SK-N-SH (cell line): Measurements from ENCODE around the gene ADAMTS20. TPM values are rescaled to one million over a fixed set of nuclear protein-coding genes. Genes with fewer than 3 reads are reported as not detected.

ENCODE experiments used
- CTCF ChIA-PET: fragments of 300-600, 350-600 bp; formaldehyde crosslinking; extraction: SDS; loops from one replicate; lab custom pipeline; 2021; lab: Yijun Ruan, JAX
- POLR2A ChIA-PET: fragments of 350-600 bp; sonication (Branson Sonifier 250); formaldehyde crosslinking; extraction: SDS; loops from one replicate; lab custom pipeline; 2020; ENCODE audit warnings: antibody characterized with exemption, inconsistent platforms; lab: Yijun Ruan, JAX
- DNase-seq: peaks from one replicate; pipeline ENCODE4 v3.0.0; 2012
- H2AFZ ChIP-seq: fragments of 200-600 bp; sonication (generic); 2 replicates; pipeline ENCODE4 v1.8.1; 2016; ENCODE audit warnings: antibody characterized with exemption, mild to moderate bottlenecking, low read depth
- H3F3A ChIP-seq: fragments of 200-600 bp; sonication (generic); replicated peaks from 2 replicates; pipeline ENCODE3; 2016; ENCODE audit warnings: antibody characterized with exemption, mild to moderate bottlenecking; ENCODE audit not compliant: insufficient read depth
- H3K27ac ChIP-seq, 2 experiments: fragments of 200-500 bp in 1 of 2; fragments of 200-600 bp in 1 of 2; sonication (Bioruptor generic) in 1 of 2; sonication (generic), shearing (Covaris generic) in 1 of 2; 2 replicates each; pipeline versions ENCODE4 v1.5.1 to v1.6.1; 2014 to 2016; ENCODE audit warnings: low read depth in 2 of 2, inconsistent platforms in 1 of 2, low read length in 1 of 2, mild to moderate bottlenecking in 1 of 2, mixed read lengths in 1 of 2
- H3K27me3 ChIP-seq: fragments of 200-600 bp; sonication (generic), shearing (Covaris generic); 2 replicates; pipeline ENCODE4 v1.6.1; 2016; ENCODE audit warnings: mixed run types; ENCODE audit not compliant: insufficient read depth
- H3K36me3 ChIP-seq, 2 experiments: fragments of 200-500 bp in 1 of 2; fragments of 200-600 bp in 1 of 2; sonication (Bioruptor generic) in 1 of 2; sonication (generic) in 1 of 2; replicated peaks in 1 of 2; 2 replicates each; pipeline versions ENCODE3 to v1.5.1; 2014 to 2016; ENCODE audit warnings: low read length in 1 of 2, mild to moderate bottlenecking in 1 of 2; ENCODE audit not compliant: insufficient read depth in 2 of 2, control insufficient read depth in 1 of 2
- H3K4me1 ChIP-seq, 2 experiments: fragments of 200-500 bp in 1 of 2; fragments of 200-600 bp in 1 of 2; sonication (Bioruptor generic) in 1 of 2; sonication (generic), shearing (Covaris generic) in 1 of 2; 2 replicates each; pipeline versions ENCODE4 v1.5.1 to v1.6.1; 2014 to 2016; ENCODE audit warnings: low read depth in 1 of 2, low read length in 1 of 2, mixed run types in 1 of 2; ENCODE audit not compliant: insufficient read depth in 2 of 2, control insufficient read depth in 1 of 2
- H3K4me2 ChIP-seq: fragments of 200-600 bp; sonication (generic), shearing (Covaris generic); 2 replicates; pipeline ENCODE4 v1.6.1; 2017; ENCODE audit warnings: mixed run types
- H3K4me3 ChIP-seq, 2 experiments: fragments of 200-500 bp in 1 of 2; fragments of 200-600 bp in 1 of 2; sonication (Bioruptor generic) in 1 of 2; sonication (generic), shearing (Covaris generic) in 1 of 2; 2 replicates each; pipeline versions ENCODE4 v1.5.1 to v1.8.1; 2014 to 2016; ENCODE audit warnings: low read depth in 2 of 2, inconsistent platforms in 1 of 2, low read length in 1 of 2, mild to moderate bottlenecking in 1 of 2, mixed read lengths in 1 of 2, moderate library complexity in 1 of 2
- H3K79me2 ChIP-seq: fragments of 200-600 bp; sonication (generic); 2 replicates; pipeline ENCODE4 v1.8.1; 2017; ENCODE audit warnings: mild to moderate bottlenecking; ENCODE audit not compliant: insufficient read depth
- H3K9ac ChIP-seq: fragments of 200-600 bp; sonication (generic); 2 replicates; pipeline ENCODE4 v1.6.1; 2017; ENCODE audit warnings: mixed run types
- H3K9me2 ChIP-seq: fragments of 200-600 bp; sonication (generic); 2 replicates; pipeline ENCODE4 v1.6.1; 2017; ENCODE audit warnings: mixed run types
- H3K9me3 ChIP-seq: fragments of 200-600 bp; sonication (generic); 2 replicates; pipeline ENCODE4 v1.6.1; 2017; ENCODE audit warnings: mixed run types, mild to moderate bottlenecking, moderate library complexity
- H4K20me1 ChIP-seq: fragments of 200-600 bp; sonication (generic); 2 replicates; pipeline ENCODE4 v1.6.1; 2017; ENCODE audit warnings: mild to moderate bottlenecking, mixed run types; ENCODE audit not compliant: insufficient read depth
- CHD2 ChIP-seq: fragments of 150-350 bp; IDR thresholded peaks from 2 replicates; pipeline ENCODE4 v1.6.1; 2018; ENCODE audit warnings: low read length; ENCODE audit not compliant: partially characterized antibody
- ELF1 ChIP-seq: IDR thresholded peaks from 2 replicates; pipeline ENCODE4 v1.4.0; 2012
- GABPA ChIP-seq: IDR thresholded peaks from 2 replicates; pipeline ENCODE4 v1.4.0; 2012; ENCODE audit warnings: low read depth, mild to moderate bottlenecking
- MEF2A ChIP-seq: IDR thresholded peaks from 2 replicates; pipeline ENCODE4 v1.4.0; 2012; ENCODE audit warnings: low read depth, borderline replicate concordance
- MXI1 ChIP-seq: IDR thresholded peaks from 2 replicates; pipeline ENCODE4 v1.6.1; 2012; ENCODE audit warnings: mild to moderate bottlenecking, low read depth, low read length, improper control_type of control experiment
- NRF1 ChIP-seq: IDR thresholded peaks from 2 replicates; pipeline ENCODE4 v1.6.1; 2012; ENCODE audit warnings: low read depth, mild to moderate bottlenecking, low read length
- POLR2AphosphoS5 ChIP-seq: IDR thresholded peaks from 2 replicates; pipeline ENCODE4 v1.6.1; 2012; ENCODE audit warnings: low read depth, low read length
- RCOR1 ChIP-seq: fragments of 150-350 bp; IDR thresholded peaks from 2 replicates; pipeline ENCODE4 v1.6.1; 2017; ENCODE audit warnings: antibody characterized with exemption, low read length
- RFX5 ChIP-seq: IDR thresholded peaks from 2 replicates; pipeline ENCODE4 v1.6.1; 2012; ENCODE audit warnings: mild to moderate bottlenecking, improper control_type of control experiment, low read length
- RXRA ChIP-seq: IDR thresholded peaks from 2 replicates; pipeline ENCODE4 v1.4.0; 2012; ENCODE audit warnings: low read depth, mild to moderate bottlenecking, borderline replicate concordance
- SIN3A ChIP-seq: IDR thresholded peaks from 2 replicates; pipeline ENCODE4 v1.6.1; 2012; ENCODE audit warnings: low read depth, mild to moderate bottlenecking, low read length, moderate library complexity, borderline replicate concordance
- SMC3 ChIP-seq: IDR thresholded peaks from 2 replicates; pipeline ENCODE4 v1.6.1; 2012; ENCODE audit warnings: low read depth, low read length, improper control_type of control experiment
- TAF1 ChIP-seq: IDR thresholded peaks from 2 replicates; pipeline ENCODE4 v1.6.1; 2012; ENCODE audit warnings: low read depth, mild to moderate bottlenecking, low read length, moderate library complexity, borderline replicate concordance
- TEAD4 ChIP-seq: IDR thresholded peaks from 2 replicates; pipeline ENCODE4 v1.4.0; 2012; ENCODE audit warnings: mild to moderate bottlenecking, borderline replicate concordance; ENCODE audit not compliant: insufficient read depth
- USF2 ChIP-seq: fragments of 150-350 bp; IDR thresholded peaks from 2 replicates; pipeline ENCODE4 v1.6.1; 2017; ENCODE audit warnings: antibody characterized with exemption, low read length, low read depth, borderline replicate concordance
- YY1 ChIP-seq: IDR thresholded peaks from 2 replicates; pipeline ENCODE4 v1.4.0; 2012; ENCODE audit warnings: low read depth, mild to moderate bottlenecking
- ZBTB33 ChIP-seq: IDR thresholded peaks from 2 replicates; pipeline ENCODE4 v1.4.0; 2012; ENCODE audit warnings: low read depth, borderline replicate concordance
- WGBS: methylation state at CpG from one replicate; pipeline ENCODE4 v1.1.6; 2017; ENCODE audit warnings: low lambda C conversion rate; 5-methylcytosine and 5-hydroxymethylcytosine counted together
- polyA plus RNA-seq, 3 experiments: library from polyadenylated mRNA; depleted of rRNA; stranded (reverse); fragments of >200 nt; gene quantifications; 2 replicates each; pipeline ENCODE4 v1.2.3, GENCODE V29; 2012
- TF ChIP-seq, protein P1 (sequence below): IDR thresholded peaks from 2 replicates; pipeline ENCODE4; 2012
- TF ChIP-seq, protein P2 (sequence below): IDR thresholded peaks from 2 replicates; pipeline ENCODE4 v1.4.0; 2012; ENCODE audit warnings: low read depth

Gene ADAMTS20
- polyA plus RNA-seq, 1 of the 3 experiments (the other 2 are of a cell fraction) = not detected

- Histone ChIP-seq H4K20me1 (no peaks in the 10 kb centered on the region), H3K27ac (no peak overlapping the region), H3K4me2 (no peak overlapping the region), H3K79me2 (no peaks in the 10 kb centered on the region), H3K9ac (no peak overlapping the region), H3K9me3 (no peaks in the 10 kb centered on the region), H2AFZ (no peak overlapping the region), H3K36me3 (no peaks in the 10 kb centered on the region), H3K4me1 (no peaks in the 10 kb centered on the region), H3K27me3 (no peaks in the 10 kb centered on the region), H3K4me3 (no peak overlapping the region), H3F3A (no peaks in the 10 kb centered on the region), H3K9me2 (no peaks in the 10 kb centered on the region)
- no peak for DNase-seq
- TF ChIP-seq, protein P1, sequence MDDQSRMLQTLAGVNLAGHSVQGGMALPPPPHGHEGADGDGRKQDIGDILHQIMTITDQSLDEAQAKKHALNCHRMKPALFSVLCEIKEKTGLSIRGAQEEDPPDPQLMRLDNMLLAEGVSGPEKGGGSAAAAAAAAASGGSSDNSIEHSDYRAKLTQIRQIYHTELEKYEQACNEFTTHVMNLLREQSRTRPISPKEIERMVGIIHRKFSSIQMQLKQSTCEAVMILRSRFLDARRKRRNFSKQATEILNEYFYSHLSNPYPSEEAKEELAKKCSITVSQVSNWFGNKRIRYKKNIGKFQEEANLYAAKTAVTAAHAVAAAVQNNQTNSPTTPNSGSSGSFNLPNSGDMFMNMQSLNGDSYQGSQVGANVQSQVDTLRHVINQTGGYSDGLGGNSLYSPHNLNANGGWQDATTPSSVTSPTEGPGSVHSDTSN = no peak
- TF ChIP-seq TEAD4 (no peak), CHD2 (no peak), SIN3A (no peak), RXRA (no peak), TAF1 (no peak), MEF2A (no peak), POLR2AphosphoS5 (no peak), SMC3 (no peak), ZBTB33 (no peak)
- TF ChIP-seq, protein P2, sequence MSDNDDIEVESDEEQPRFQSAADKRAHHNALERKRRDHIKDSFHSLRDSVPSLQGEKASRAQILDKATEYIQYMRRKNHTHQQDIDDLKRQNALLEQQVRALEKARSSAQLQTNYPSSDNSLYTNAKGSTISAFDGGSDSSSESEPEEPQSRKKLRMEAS = no peak
- POLR2A ChIA-PET = no interaction called here
- 63% methylated on average over 2 of the region's 2 CpGs for WGBS
- CTCF ChIA-PET = interaction anchor here (1.5 to 3.2 kb wide), 2 partner anchors 17 to 18 kb away, joined by 6 to 11 read pairs; no protein-coding TSS in a partner anchor
Measured at GRCh38 chr12:43462080-43462479, 89.9 kb downstream of the ADAMTS20 start.

DNA sequence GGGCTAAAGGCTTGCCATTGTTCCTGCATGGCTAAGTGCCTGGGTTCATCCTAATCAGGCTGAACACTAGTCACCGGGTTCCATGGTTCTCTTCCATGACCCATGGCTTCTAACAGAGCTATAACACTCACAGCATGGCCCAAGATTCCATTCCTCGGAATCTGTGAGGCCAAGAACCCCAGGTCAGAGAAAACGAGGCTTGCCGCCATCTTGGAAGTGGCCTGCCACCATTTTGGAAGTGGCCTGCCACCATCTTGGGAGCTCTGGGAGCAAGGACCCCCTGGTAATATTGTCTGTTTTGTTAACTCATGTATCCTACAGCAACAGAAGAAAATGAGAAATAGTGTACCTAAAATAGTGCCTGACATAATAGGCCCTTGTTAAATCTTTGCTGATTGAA, 92.7 kb downstream of the ADAMTS20 start:
- no peak overlapping the region for H2AFZ ChIP-seq
- no peak overlapping the region for H3K9ac ChIP-seq
- WGBS = 60% methylated on average over 3 of the region's 4 CpGs
- H3K4me2 ChIP-seq = no peak overlapping the region
- H3K9me3 ChIP-seq = no peaks in the 10 kb centered on the region
- ChIA-PET POLR2A (no interaction called here), CTCF (interaction anchor here (5.6 kb wide), 1 partner anchor 14 kb away, joined by 34 read pairs; no protein-coding TSS in a partner anchor)
- TF ChIP-seq MXI1 (no peak), GABPA (no peak), ZBTB33 (no peak), RCOR1 (no peak), ELF1 (no peak), RFX5 (no peak), POLR2AphosphoS5 (no peak), SMC3 (no peak), TAF1 (no peak), YY1 (no peak), CHD2 (no peak), USF2 (no peak), NRF1 (no peak), RXRA (no peak)
- no peak for DNase-seq
- H3K27me3 ChIP-seq = no peaks in the 10 kb centered on the region
- H3K9me2 ChIP-seq = no peaks in the 10 kb centered on the region
- no peaks in the 10 kb centered on the region for H4K20me1 ChIP-seq
- H3K27ac ChIP-seq = no peak overlapping the region
- no peak overlapping the region for H3K4me3 ChIP-seq
- H3K4me1 ChIP-seq = no peaks in the 10 kb centered on the region
- no peaks in the 10 kb centered on the region for H3F3A ChIP-seq
- no peaks in the 10 kb centered on the region for H3K79me2 ChIP-seq
- H3K36me3 ChIP-seq = no peaks in the 10 kb centered on the region
